HG02798 (cell line): ENCODE data around the gene DVL1.

Experiments used
- ATAC-seq: cut with Tn5 transposase; IDR thresholded peaks from one replicate; pipeline ENCODE4 v1.9.1; 2021; ENCODE audit warnings: mild to moderate bottlenecking; ENCODE audit not compliant: unreplicated experiment, poor library complexity

Gene DVL1

GRCh38 chr1:1314678-1315335 lies 34.4 kb downstream of the DVL1 start:
- no peak for ATAC-seq

GRCh38 chr1:1314237-1314586 lies 35.0 kb downstream of the DVL1 start:
- no peak for ATAC-seq

- ATAC-seq: no peak
Observed at GRCh38 chr1:1313500-1314236, 35.5 kb downstream of the DVL1 start.

GRCh38 chr1:1312450-1313314 lies 36.5 kb downstream of the DVL1 start:
- no peak for ATAC-seq

GRCh38 chr1:1311107-1312104 lies 37.8 kb downstream of the DVL1 start:
- no peak for ATAC-seq

GRCh38 chr1:1310476-1311053 lies 38.7 kb downstream of the DVL1 start:
- no peak for ATAC-seq

- ATAC-seq: no peak
Observed at GRCh38 chr1:1310109-1310385, 39.2 kb downstream of the DVL1 start.

- no peak for ATAC-seq
Observed at GRCh38 chr1:1309251-1310108, 39.7 kb downstream of the DVL1 start.

GRCh38 chr1:1308756-1309250 lies 40.4 kb downstream of the DVL1 start:
- ATAC-seq: no peak

- peak; percentile 72 for ATAC-seq
Observed at GRCh38 chr1:1307923-1308755, 41.1 kb downstream of the DVL1 start, which contains the start of the genes ACAP3 and PUSL1. TSS of gene ACAP3 (minus strand) at chr1:1307930. CDS start at chr1:1307815, 115 bp downstream. TSS of gene PUSL1 (plus strand) at chr1:1308597. CDS start at chr1:1308644, 47 bp downstream.

- ATAC-seq: peak; percentile 6
Observed at GRCh38 chr1:1307261-1307922, 41.8 kb downstream of the DVL1 start.

- ATAC-seq: no peak
Observed at GRCh38 chr1:1306661-1307260, 42.5 kb downstream of the DVL1 start.

GRCh38 chr1:1306070-1306660 lies 43.1 kb downstream of the DVL1 start:
- ATAC-seq: no peak

- no peak for ATAC-seq
Observed at GRCh38 chr1:1305300-1306069, 43.7 kb downstream of the DVL1 start.
